ENCODE data around the gene PACSIN1. TPM values are rescaled to one million over a fixed set of nuclear protein-coding genes. Genes with fewer than 3 reads are reported as not detected.

PACSIN1 gene
- total RNA-seq, 4 donors from 2014 or later: 0.22 TPM; not detected in 3

GRCh38 chr6:34521463-34522285, 55.8 kb downstream of the PACSIN1 start:
- TF ChIP-seq CTCF (IDR thresholded peaks at IDR 0.05; ENCODE audit: low read depth): no peak

GRCh38 chr6:34522761-34523160, 56.9 kb downstream of the PACSIN1 start:
- no peak for TF ChIP-seq CTCF (IDR thresholded peaks at IDR 0.05; ENCODE audit: low read depth)

GRCh38 chr6:34523441-34524206, 57.7 kb downstream of the PACSIN1 start:
- no peak for TF ChIP-seq CTCF (IDR thresholded peaks at IDR 0.05; ENCODE audit: low read depth)

GRCh38 chr6:34524499-34524898, 58.6 kb downstream of the PACSIN1 start:
- no peak for TF ChIP-seq CTCF (IDR thresholded peaks at IDR 0.05; ENCODE audit: low read depth)

- TF ChIP-seq CTCF (IDR thresholded peaks at IDR 0.05; ENCODE audit: low read depth): no peak
Observed at GRCh38 chr6:34524971-34525370, 59.1 kb downstream of the PACSIN1 start.

- no peak for TF ChIP-seq CTCF (IDR thresholded peaks at IDR 0.05; ENCODE audit: low read depth)
Observed at GRCh38 chr6:34525431-34526175, 59.7 kb downstream of the PACSIN1 start.
